GM12865 (cell line): ENCODE data around the gene FBXW2.

ENCODE experiments used
- DNase-seq: peaks from one replicate; pipeline ENCODE4 v3.0.0; 2010; ENCODE audit warnings: low read depth
- H3K4me3 ChIP-seq: 2 replicates; pipeline ENCODE4 v1.5.1; 2011; ENCODE audit warnings: mild to moderate bottlenecking, low read depth, low read length, control low read depth
- CTCF ChIP-seq: IDR thresholded peaks from 2 replicates; pipeline ENCODE4 v1.5.1; 2011; ENCODE audit warnings: low read length, control low read depth, low read depth, inconsistent platforms; ENCODE audit not compliant: insufficient read depth; ENCODE audit errors: missing control alignments

The FBXW2 gene

DNA sequence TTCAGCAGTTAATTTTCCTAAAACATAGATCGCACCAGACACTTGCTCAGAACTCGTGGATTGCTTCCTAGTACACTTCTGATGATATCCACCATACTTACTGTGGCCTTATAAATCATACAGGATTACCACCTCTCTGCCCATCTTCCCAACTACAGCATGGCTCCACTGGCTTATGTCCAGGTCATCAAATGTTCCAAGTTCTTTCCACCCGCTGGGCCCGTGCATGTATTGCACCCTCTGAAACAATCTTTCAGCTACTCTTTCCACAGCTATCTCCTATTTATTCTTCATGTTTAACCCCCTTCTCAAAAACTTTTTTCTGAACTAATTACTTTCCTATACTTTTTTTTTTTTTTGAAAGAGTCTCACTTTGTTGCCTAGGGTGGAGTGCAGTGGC, 18.5 kb downstream of the FBXW2 start:
- no peak for DNase-seq
- H3K4me3 ChIP-seq, result no peak overlapping the region
- TF ChIP-seq CTCF, result no peak

GRCh38 chr9:120773256-120773655, 20.0 kb downstream of the FBXW2 start:
- H3K4me3 ChIP-seq, result no peak overlapping the region
- no peak for TF ChIP-seq CTCF
- no peak for DNase-seq

GRCh38 chr9:120770931-120771330, 22.3 kb downstream of the FBXW2 start:
- TF ChIP-seq CTCF, result no peak
- no peak for DNase-seq
- no peak overlapping the region for H3K4me3 ChIP-seq

DNA sequence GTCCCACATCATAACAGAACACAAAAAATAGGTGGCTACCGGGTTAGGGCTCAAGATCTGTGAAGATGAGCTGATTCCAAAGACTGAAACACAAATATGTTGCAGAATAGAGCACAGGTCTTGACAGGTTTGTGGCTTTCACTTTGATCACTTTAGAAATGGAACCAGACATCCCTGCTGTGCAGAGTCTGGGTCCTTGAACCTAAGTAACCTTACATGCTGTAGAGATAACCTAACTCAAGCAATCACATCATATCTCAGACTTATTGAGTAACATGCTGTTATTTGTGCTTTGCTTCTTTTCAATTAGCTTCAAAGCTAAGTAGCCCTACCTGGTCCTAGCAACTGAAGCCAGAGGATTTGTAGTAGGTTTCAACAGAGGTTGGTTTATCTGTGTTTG, 24.3 kb downstream of the FBXW2 start:
- no peak for TF ChIP-seq CTCF
- DNase-seq, result no peak

GRCh38 chr9:120768247-120768646, 25.0 kb downstream of the FBXW2 start:
- no peak overlapping the region for H3K4me3 ChIP-seq
- DNase-seq, result no peak
- TF ChIP-seq CTCF, result no peak

More for the DNA sequence above, 24.3 kb downstream of the FBXW2 start:
- H3K4me3 ChIP-seq, result no peak overlapping the region

GRCh38 chr9:120767451-120767850, 25.8 kb downstream of the FBXW2 start:
- DNase-seq, result no peak
- no peak overlapping the region for H3K4me3 ChIP-seq
- TF ChIP-seq CTCF, result no peak

DNA sequence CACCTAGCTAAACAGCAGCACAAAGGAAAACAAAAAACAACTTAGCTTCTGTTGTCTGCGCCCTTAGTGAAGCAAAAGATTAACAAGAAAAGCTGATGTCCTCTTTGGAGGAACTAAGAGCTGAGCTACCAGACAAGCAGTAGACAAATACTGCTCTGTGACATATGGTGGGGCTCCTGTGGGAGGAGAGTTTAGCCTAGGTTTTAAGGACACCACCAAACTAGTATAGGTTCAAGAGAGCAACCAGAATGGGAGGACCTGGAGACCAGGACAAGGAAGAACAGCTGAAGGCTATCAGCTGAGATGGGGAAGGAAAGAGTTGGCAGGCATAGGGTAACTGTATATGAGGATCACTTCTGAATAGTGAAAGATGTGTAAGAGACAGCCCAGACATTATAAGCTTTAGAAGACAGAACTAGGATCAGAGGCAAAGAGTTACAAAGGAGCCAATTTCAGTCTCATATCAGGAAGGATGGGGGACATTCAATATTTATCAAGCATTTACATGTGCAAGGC, 27.2 kb downstream of the FBXW2 start:
- no peak for DNase-seq
- no peak overlapping the region for H3K4me3 ChIP-seq
- no peak for TF ChIP-seq CTCF
